Lung (tissue), 12 donors: ENCODE data around the gene TPO. TPM values are rescaled to one million over a fixed set of nuclear protein-coding genes. Genes with fewer than 3 reads are reported as not detected.

ENCODE experiments used
- ATAC-seq: fragments of 200-7000 bp; cut with Tn5 transposase; one replicate; pipeline ENCODE4 v1.9.1; 2020; ENCODE audit warnings: moderate number of reproducible peaks; ENCODE audit not compliant: insufficient read depth, low FRiP score
- DNase-seq, 3 donors: peaks; one replicate each; pipeline ENCODE4 v3.0.0-alpha.2; 2013 to 2017
- H3K27ac ChIP-seq, 2 donors: one replicate each; pipeline ENCODE4 v1.5.1; 2013; ENCODE audit warnings: mild to moderate bottlenecking in 2 of 2, moderate library complexity in 2 of 2, control low read depth in 1 of 2, inconsistent platforms in 1 of 2, low read depth in 1 of 2, low read length in 1 of 2
- H3K27me3 ChIP-seq, 3 donors: one replicate each; pipeline ENCODE4 v1.5.1; 2013; ENCODE audit warnings: low read length in 2 of 3; ENCODE audit not compliant: control insufficient read depth in 3 of 3, insufficient read depth in 3 of 3
- H3K36me3 ChIP-seq, 4 donors: one replicate each; pipeline ENCODE4 v1.5.1; 2013; ENCODE audit warnings: low read length in 4 of 4, mild to moderate bottlenecking in 1 of 4, moderate library complexity in 1 of 4; ENCODE audit not compliant: control insufficient read depth in 4 of 4, insufficient read depth in 4 of 4
- H3K4me1 ChIP-seq, 5 donors: one replicate each; pipeline ENCODE4 v1.5.1; 2013; ENCODE audit warnings: low read length in 5 of 5, mild to moderate bottlenecking in 2 of 5, moderate library complexity in 1 of 5; ENCODE audit not compliant: control insufficient read depth in 5 of 5, insufficient read depth in 5 of 5
- H3K4me3 ChIP-seq: one replicate; pipeline ENCODE4 v1.5.1; 2013; ENCODE audit warnings: mild to moderate bottlenecking, control low read depth, moderate library complexity
- H3K9ac ChIP-seq, 2 donors: one replicate each; pipeline ENCODE4 v1.5.1; 2013; ENCODE audit warnings: low read length in 2 of 2, control low read depth in 1 of 2; ENCODE audit not compliant: insufficient read depth in 1 of 2
- H3K9me3 ChIP-seq, 4 donors: one replicate each; pipeline ENCODE4 v1.5.1; 2013; ENCODE audit warnings: low read length in 3 of 4, mild to moderate bottlenecking in 1 of 4, moderate library complexity in 1 of 4; ENCODE audit not compliant: control insufficient read depth in 4 of 4, insufficient read depth in 3 of 4
- WGBS, 2 donors: extraction: QIAGEN DNeasy Blood & Tissue Kit; methylation state at CpG; one replicate each; pipeline ENCODE4 v1.1.7; 2013; 5-methylcytosine and 5-hydroxymethylcytosine counted together
- polyA plus RNA-seq, 2 donors: library from polyadenylated mRNA; stranded (reverse); fragments of 200-250 nt; gene quantifications; one replicate each; pipeline ENCODE4 v1.2.1, GENCODE V29; 2013
- total RNA-seq, 2 donors: library from RNA; depleted of rRNA in 1 of 2; stranded (reverse); fragments of >200 nt in 1 of 2; gene quantifications; one replicate each; pipeline ENCODE4 v1.2.1, GENCODE V29; 2014 to 2021
- TF ChIP-seq, protein P1 (sequence below): IDR thresholded peaks from 2 replicates; pipeline ENCODE4 v1.5.1; 2012; ENCODE audit warnings: mild to moderate bottlenecking; ENCODE audit errors: control extremely low read depth, extremely low read depth
- donor health status: control.
- donor health status: control.
- donor health status: Bipolar disorder and iron deficiency.
- donor health status: healthy.
- donor health status: DM: yes; HTN: yes; CAD: no.

The TPO gene
- total and polyA plus RNA-seq, 4 donors: 0.17 to 0.31 TPM; not detected in 2

DNA sequence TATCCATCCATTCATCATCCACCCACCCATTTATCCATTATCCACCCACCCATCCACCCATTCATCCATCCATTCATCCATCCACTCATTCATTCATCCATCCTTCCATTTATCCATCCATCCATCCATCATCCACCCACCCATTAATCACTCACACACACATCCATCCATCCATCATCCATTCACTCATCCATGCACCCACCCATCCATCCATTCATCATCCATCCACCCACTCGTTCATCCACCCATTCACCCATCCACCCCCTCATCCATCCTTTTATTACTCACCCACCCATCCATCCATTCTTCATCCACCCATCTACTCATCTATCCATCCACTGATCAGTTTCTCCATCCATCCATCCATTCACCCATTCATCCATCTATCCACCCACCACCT lies 8.1 kb upstream of the TPO start:
- H3K9ac ChIP-seq: no peak overlapping the region
- H3K27ac ChIP-seq: no peak overlapping the region
- TF ChIP-seq, protein P1, sequence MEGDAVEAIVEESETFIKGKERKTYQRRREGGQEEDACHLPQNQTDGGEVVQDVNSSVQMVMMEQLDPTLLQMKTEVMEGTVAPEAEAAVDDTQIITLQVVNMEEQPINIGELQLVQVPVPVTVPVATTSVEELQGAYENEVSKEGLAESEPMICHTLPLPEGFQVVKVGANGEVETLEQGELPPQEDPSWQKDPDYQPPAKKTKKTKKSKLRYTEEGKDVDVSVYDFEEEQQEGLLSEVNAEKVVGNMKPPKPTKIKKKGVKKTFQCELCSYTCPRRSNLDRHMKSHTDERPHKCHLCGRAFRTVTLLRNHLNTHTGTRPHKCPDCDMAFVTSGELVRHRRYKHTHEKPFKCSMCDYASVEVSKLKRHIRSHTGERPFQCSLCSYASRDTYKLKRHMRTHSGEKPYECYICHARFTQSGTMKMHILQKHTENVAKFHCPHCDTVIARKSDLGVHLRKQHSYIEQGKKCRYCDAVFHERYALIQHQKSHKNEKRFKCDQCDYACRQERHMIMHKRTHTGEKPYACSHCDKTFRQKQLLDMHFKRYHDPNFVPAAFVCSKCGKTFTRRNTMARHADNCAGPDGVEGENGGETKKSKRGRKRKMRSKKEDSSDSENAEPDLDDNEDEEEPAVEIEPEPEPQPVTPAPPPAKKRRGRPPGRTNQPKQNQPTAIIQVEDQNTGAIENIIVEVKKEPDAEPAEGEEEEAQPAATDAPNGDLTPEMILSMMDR: no peak
- H3K27me3 ChIP-seq: no peaks in the 10 kb centered on the region
- ATAC-seq: no peak
- no peak for DNase-seq
- no peak overlapping the region for H3K4me3 ChIP-seq
- no peaks in the 10 kb centered on the region for H3K9me3 ChIP-seq
- H3K4me1 ChIP-seq: no peaks in the 10 kb centered on the region
- no peaks in the 10 kb centered on the region for H3K36me3 ChIP-seq
- 83 to 87% methylated on average over 1 of the region's 1 CpG for WGBS, 2 donors

GRCh38 chr2:1405967-1406366 lies 7.3 kb upstream of the TPO start:
- Histone ChIP-seq H3K36me3 (no peaks in the 10 kb centered on the region), H3K27ac (no peak overlapping the region), H3K9ac (no peak overlapping the region), H3K4me3 (no peak overlapping the region), H3K27me3 (no peaks in the 10 kb centered on the region), H3K4me1 (no peaks in the 10 kb centered on the region), H3K9me3 (no peaks in the 10 kb centered on the region)
- no peak for ATAC-seq
- 73 to 78% methylated on average over 3 of the region's 3 CpGs for WGBS, 2 donors
- DNase-seq: no peak
- TF ChIP-seq, protein P1: no peak

DNA sequence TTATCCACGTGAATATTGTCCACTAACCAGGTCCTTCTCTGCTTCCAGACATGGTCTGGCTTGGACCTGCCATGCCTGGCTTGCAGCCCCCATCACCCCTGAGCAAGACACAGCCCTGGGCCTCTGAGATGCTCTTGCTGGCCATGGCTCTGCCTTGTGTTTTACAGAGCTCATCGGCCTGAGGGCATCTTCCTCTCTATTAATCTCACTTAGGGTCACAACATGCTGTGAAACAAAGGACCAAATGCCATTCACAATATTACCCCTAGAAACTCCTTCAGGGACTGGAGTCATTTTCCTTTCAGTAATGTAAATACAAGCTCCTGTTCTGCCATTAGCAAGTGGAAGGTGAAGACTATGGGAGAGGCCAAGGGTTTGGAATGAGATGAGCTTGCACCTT lies 6.8 kb upstream of the TPO start:
- Histone ChIP-seq H3K9ac (no peak overlapping the region), H3K4me1 (no peaks in the 10 kb centered on the region), H3K9me3 (no peaks in the 10 kb centered on the region), H3K36me3 (no peaks in the 10 kb centered on the region), H3K4me3 (no peak overlapping the region), H3K27ac (no peak overlapping the region), H3K27me3 (no peaks in the 10 kb centered on the region)
- no peak for ATAC-seq
- no peak for DNase-seq
- TF ChIP-seq, protein P1: no peak
- WGBS, 2 donors: 73 to 87% methylated on average over 2 of the region's 2 CpGs

- no peak overlapping the region for H3K27ac ChIP-seq
- no peak for DNase-seq
- TF ChIP-seq, protein P1: no peak
- no peaks in the 10 kb centered on the region for H3K9me3 ChIP-seq
- H3K36me3 ChIP-seq: no peaks in the 10 kb centered on the region
- no peak overlapping the region for H3K9ac ChIP-seq
- ATAC-seq: no peak
- H3K4me3 ChIP-seq: no peak overlapping the region
- no peaks in the 10 kb centered on the region for H3K27me3 ChIP-seq
- WGBS, 2 donors: 77% methylated on average over 16 of the region's 16 CpGs
- H3K4me1 ChIP-seq: no peaks in the 10 kb centered on the region
Measured at GRCh38 chr2:1407950-1408675, 5.2 kb upstream of the TPO start.
